Activated naive CD4-positive, alpha-beta T cell treated with anti-CD3 and anti-CD28 coated beads, Interleukin-2, amount 50 U/mL, for 16 hours (primary cell): ENCODE measurements around the gene CCDC85C.

Experiments
- DNase-seq: peaks from one replicate; pipeline ENCODE4 v3.0.0-alpha.2; 2020

CCDC85C gene

DNA sequence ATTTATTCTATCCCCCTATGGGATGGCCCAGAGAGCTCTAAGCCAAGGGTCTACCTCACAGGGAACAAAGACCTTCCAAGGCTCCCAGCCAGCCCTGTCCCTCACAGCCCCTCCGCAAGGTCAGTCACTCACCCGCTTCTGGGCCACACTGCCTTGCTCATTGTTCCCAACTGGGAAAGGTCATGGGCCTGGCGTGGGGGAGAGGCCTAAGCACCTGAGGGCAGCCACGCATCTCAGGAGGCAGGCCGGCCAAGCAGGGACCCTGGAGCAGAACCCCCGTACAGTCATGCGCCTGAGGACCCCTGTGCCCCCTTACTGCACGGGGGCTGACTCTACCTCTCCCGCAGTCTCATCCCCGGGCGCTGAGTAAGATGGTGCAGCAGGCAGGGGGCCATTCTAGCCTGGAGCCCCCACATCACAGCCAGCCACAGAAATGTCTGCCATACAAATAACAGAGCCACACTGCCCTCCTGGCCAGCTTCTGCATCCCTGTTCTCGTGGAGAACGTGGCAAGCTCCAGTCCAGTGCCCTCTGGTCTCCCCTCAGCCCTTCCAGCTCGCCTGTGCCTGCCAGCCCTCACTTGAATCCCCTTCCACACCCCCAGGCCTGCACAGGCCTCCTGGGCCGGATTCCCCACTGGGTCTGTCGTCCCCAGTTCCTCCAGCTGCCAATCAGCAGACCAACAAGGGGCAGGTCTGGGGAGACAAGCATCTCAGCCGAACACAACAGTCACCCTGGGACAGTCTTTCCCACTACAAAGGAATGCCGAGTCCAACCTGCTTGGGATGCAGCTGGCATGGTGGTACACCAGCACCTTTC lies 16.3 kb downstream of the CCDC85C start:
- DNase-seq = no peak

DNA sequence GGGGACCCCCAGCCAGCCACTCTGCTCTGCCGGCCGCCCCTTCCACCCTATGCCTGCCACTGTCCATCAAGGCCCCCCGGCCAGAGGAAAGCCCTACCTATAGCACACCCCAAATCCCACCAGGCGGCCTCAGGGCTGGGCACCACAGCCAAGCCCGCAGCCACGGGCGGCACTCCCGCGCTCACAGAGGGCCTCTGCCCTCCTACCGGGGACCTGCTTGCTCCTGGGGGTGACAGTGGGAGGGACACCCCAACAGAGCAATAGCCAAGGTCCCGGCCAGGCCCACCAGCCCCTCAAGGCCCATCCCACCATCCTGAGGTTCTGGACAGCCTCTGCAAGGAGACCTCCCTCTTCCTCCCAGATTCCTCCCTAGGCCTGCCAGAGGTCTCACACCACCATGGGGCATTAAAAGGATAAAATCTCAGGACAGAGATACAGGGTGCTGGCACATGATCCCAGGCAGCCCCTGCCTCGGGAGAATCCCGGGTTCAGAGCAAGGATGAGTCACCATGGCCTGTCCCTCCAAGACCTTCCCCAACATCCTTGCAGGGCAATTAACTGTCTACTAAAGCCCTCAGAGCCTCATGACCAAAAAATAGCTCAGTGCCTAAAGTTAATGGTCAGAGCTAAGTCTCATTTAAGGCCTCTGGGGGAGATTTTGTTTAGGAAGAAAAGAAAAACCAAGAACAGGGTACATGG lies 17.1 kb downstream of the CCDC85C start:
- no peak for DNase-seq

DNA sequence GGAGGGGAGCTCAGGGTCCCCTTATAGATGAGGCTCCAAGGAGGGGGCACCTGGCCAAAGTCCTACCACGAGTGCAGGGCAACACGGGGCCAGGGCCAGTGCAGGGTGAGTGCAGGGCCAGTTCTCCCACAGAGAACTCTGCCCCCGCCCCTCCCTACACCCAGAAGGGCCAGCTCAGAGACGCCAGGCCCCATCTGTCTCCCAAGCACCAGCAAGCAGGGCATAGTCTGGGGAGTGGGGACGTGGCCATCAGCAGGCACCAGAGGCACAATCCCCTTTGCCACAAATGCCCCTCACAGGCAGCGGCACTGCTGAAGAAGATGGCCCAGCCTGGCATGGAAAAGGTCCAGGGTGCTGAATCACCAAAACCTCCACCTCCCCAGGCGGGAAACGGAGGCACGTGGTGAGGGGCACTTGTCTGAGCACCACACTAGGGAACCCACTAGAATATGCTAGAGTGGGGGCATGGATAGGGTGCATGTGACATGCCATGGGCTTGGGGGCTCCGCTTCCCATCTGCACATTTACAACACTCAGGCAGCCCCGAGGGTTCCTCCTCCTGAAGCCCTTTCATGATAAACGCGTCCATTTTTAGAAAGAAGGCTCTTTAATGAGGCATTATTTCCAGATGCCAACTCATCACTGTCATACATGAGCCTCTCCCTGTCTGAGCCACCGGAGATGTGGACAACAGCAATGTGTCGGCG lies 17.8 kb downstream of the CCDC85C start:
- DNase-seq = no peak

DNA sequence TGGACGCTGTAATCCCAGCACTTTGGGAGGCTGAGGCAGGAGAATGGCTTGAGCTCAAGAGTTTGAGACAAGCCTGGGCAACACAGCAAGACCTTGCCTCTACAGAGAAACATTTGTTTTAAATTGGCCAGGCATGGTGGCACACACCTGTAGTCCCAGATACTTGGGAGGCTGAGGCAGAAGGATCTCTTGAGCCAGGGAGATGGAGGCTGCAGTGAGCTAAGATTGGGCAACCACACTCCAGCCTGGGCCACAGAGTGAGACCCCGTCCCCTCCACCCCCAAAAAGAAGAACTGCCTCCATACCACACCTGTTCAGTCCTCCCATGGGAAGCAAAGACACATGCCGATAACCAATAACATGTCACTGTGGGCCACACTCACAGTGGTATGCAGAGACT lies 19.2 kb downstream of the CCDC85C start:
- DNase-seq = no peak

DNA sequence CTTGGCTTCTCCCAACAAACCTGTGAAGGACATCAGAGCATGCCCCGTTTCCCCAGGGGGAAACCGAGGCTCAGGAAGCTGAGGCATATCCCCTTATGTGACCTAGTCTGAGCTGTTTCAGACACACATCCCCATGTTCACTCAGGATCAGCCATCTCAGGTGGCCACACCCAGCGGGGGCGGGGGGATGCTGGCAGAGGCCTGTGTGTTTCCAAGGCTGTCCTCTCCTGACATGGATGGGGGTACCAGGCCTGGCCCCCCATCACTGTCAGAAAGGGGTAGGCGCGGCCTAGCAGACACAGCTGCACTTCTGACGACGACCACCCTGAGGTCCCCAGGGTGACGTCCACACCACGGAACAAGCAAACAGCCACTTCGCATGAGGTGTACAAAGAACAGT lies 22.1 kb downstream of the CCDC85C start:
- no peak for DNase-seq

DNA sequence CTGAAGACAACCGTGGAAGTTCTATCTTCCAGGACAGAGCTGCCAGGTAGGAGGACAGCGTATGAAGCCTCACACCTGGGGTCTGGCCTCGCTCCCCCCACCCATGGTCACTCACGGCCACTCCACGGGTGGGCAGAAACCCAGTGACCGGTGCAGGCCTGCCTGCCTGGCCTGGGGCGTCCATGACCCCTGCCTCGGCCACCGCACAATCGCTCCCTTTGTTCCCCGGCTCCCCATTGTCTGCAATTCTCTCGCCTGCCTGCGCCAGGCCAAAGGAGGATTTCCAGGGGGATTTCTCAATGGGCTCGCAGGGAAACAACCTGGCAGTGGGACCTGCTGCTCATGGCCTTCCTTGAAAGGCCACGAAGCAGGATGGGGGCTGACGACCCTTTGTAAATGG lies 22.6 kb downstream of the CCDC85C start:
- no peak for DNase-seq

DNA sequence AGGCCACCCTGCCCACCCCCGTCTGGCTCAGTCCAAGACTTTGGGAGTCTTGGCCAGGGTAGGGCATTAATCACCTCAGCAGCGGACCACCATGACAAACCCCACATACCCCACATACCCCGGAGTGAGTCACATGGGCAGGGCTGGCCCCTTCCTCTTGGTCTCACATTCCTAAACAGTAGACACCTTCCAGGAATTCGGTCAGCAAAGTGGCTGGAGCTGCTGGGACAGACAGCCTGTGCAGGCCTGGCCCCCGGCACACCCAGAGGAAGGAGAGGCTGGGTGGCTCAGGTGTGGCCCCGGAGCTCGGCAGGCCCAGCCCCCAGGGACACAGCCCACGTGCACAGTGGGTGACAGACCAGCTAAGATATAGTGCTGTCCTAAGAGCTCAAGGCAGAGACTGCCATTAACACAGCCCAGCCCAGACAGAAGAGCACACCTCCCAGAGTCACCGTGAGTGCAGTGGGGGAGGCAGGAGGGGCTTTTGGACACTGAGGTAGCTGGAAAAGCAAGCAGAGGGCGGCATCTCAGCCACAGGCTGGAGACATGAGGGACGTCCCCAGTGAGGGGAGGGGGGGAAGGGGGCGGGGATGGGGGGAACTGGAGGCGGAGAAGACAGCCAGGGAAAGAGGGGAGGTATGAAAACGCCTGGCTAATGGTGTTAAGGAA lies 24.0 kb downstream of the CCDC85C start:
- DNase-seq = no peak

DNA sequence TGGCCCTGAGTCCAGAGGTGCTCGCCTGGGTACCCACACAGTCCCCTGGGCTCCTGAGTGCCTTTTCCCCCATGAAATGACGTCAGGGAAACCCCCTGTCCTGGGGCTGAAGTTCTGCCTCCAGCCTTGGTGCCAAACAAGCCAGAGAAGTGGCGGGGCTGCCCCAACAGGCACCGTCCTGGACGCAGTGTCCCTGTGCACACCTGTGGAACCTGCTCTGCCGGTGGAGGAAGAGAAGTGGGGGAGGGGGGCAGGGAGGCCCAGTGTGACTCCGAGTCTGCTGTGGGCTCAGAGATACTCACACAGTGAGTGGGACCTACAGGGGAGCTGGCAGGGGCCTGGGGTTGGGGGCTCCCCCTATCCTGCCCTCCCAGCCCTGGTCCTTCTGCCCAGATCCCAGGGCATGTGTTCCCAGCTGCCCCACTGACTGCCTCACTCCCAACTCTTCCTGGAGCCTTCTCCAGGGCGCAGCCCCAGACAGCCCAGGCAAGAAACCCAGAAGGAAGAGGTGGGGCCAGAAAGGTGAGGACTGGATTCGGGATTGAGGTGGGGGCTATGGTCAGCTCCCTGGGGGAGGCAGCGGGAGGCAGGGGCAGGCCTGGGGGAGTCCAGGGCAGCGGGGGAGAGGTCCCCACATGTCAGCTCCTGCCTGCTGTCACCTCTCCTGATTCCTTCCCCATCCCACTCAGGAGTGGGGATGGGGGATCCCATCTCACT lies 24.7 kb downstream of the CCDC85C start:
- DNase-seq = no peak

DNA sequence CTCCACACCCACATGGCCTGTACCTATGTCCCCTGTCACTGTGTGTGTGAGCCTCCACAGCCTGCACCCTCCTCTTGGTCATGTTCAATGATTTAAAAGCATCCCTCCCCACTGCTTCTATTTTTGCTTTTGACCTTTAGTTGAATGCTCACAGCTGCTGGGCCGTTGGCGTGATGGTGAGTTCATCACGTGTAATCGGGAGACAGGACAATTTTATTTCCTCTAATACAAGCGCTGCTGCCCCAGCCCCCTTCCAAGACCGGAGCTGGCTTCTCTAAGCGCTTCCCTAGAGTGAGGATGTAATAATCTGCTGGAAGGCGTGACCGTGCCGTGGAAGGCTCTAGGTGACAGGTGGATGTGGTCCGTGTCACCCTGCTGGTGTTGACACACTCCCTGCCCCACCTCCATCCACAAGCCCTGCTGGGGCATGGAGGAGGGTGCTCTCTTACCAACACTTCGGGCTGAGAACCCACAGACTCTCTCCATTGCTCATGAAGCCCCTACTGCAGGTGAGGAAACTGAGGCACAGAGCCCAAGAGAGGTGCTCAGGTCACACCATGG lies 25.4 kb downstream of the CCDC85C start:
- DNase-seq = no peak

DNA sequence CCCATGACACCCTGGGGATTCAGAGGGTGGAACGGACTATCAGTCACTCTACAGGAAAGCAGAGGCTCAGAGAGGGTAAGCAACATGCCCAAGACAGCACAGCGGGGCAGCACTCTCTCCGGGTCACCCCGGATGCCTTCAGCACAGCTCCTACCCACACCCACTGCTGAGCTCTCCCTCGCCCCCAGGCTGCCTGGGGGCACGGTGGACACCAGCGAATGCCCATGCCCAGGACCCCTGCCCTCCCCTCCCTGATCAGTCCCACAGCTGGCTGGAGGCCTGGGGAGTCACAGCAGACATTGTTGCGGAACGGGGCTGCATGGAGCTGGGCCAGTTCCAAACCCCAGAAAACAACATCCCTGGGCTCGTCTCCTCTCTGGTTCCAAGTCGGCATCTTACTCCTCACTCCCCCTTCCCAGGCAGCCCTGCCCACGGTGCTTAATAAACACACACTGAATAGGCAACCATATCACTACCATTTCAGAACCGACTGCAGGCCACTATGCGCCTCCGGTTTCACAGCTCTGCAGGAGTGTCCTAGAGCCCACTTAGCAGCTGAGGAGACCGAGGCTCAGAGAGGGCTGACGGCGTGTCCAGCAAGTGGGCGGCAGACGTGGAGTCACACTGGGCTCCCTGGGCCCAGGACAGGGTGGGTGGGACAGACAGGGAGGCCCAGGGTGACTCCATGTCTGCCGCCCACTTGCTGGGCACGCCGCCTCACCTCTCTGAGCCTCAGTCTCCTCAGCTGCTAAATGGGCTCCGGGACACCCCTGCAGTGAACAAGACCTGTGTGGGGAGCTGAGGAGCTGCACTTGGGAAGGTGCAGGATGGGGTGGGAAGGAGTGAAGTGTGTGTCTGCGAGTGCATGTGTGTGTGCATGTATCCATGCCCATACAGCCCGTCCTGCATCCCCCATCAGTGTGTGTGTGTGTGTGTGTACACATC lies 27.0 kb downstream of the CCDC85C start:
- no peak for DNase-seq

DNA sequence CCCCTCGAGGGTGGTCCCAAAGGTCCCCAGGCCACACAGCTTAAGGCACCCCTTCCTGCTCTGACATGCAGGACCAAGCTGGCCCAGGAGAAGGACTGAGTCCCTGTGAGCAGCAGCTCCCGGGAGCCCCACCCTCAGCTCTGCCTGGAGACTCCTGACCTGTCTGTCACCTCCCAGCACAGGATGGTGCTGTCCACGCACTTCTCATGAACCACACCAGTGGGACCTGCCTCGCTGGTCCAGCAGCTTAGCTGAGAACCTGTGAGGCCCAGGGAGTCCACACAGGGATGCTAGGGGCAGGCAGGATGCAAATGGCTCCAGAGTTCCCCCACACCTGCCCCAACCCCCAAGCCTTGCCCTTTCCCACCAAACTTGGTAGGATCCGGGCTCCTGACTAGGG lies 27.7 kb downstream of the CCDC85C start:
- DNase-seq = no peak

DNA sequence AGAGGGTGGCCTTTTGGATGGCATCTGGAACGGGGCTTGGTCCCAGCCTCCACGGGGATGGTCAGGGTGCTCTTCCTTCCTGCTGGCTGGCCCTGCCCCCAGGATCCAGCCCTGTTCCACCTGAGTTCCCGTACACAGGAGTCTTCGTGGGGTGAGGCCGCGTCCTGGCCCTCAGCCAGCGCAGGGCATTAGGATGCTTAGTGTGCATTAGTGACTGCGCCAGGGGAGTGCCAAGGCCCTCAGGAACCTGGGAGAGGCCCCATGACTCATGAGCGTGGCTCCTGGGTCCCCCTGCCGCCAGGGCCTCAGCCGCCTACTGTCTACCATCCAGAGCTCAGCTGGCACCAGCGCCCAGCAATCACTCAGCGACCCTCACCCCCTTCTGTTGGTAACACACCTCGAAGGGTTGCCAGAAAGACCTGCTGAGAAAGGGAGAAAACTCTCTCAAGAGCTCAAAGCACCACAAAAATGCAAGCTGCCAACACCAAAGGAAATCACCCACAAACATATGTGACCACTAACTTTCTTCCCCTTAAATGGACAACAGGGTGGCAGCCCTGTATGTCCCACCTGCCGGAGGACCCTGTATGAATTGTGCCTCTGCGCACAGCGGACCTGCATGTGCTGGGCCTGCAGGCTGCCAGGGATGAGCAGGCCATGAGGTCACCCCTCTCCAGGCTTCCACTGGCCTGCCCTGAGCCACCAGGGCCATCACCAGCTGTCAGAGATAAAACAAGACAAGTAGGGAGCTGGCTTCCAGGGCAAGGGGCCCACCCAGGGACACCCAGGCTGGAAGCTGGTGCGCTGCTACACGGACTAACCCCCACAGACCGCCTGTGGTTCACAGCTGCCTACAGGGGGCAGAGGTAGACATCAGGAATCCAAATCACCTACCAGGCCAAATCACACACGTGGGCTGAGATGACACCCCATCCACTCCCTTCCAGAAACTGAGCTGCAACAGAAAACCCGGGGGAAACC lies 28.7 kb downstream of the CCDC85C start:
- no peak for DNase-seq

DNA sequence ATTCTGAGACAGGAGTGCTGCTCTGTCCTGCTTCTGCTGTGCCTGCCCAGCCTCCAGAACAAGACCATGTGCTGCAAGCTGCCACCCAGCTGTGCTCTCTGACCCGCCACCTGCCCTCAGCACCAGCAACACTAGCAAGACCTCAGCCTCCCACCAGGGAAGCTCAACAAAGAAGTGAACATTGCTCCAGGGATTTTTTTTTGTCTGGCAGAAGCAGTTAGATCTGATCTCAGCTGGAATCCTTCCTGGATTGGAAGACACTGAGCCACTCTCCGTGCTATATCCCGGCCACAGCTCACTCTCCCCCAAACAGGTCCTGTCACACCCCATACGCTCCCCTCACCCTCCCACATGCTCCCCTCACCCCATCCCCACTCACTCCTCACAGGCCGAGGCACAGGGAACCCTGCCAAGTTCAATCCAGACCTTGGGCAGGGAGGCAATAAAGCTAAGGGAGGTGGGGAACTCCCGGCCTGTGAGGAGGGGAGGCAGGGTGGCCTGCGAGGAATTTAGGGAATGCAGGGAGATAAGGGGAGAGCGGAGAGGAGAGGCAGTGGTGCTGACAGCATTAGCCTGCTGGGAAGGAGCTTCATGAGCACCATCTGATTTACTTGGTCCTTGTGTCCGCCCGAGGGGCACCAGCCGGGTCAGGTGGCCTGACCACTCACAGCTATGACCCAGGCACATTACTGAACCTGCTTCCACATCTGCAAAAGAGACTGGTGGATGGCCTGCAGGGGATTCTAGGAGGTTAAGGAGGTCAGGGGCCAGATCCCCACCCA lies 29.7 kb downstream of the CCDC85C start:
- DNase-seq = no peak

DNA sequence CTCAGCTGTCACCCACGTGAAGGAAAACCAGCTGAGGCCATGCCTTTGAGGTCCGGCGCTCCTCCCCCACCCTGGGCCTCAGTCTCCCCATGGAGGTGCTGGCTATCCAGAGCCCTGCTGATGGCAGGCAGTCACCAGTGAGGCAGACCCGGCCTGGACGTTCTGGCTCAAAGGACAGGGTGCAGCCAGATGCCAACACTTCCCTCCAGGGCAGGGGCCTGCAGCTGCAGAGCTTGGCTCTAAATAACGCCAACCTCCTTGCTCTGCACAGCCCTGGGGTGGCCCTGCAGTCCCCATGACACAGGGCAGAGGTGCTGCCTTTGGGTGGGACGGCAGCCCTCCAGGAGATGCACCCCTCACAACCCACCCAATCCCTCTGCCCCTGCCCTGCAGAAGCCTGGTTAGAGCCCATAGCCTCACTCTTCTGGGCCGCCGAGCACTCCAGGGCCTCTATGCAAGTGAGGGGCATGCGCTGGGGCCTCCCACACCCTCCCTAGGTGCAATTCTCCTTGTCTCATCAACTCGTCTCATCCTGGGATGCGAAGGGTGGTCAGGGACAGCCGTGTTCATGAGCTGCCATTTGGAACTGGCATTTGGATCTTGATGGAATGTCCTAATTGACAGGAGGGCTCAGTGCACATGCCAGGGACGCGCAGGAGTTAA lies 30.4 kb downstream of the CCDC85C start:
- no peak for DNase-seq

DNA sequence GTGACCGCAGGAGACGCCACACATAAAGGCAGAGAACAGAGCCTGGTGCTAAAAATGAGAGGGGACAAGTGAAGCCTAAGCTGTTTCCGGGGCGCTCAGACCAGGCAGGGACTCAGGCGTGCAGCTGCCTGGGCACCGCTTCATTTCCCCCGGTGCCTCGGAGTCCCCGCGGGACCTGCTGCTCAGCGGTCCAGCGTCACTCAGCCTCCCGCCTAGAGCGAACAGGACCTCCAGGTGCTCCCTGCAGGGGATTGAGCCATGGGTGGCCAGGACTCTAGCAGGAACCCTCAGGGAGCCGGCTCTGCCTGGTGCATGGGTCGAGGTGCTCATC lies 31.0 kb downstream of the CCDC85C start:
- no peak for DNase-seq

DNA sequence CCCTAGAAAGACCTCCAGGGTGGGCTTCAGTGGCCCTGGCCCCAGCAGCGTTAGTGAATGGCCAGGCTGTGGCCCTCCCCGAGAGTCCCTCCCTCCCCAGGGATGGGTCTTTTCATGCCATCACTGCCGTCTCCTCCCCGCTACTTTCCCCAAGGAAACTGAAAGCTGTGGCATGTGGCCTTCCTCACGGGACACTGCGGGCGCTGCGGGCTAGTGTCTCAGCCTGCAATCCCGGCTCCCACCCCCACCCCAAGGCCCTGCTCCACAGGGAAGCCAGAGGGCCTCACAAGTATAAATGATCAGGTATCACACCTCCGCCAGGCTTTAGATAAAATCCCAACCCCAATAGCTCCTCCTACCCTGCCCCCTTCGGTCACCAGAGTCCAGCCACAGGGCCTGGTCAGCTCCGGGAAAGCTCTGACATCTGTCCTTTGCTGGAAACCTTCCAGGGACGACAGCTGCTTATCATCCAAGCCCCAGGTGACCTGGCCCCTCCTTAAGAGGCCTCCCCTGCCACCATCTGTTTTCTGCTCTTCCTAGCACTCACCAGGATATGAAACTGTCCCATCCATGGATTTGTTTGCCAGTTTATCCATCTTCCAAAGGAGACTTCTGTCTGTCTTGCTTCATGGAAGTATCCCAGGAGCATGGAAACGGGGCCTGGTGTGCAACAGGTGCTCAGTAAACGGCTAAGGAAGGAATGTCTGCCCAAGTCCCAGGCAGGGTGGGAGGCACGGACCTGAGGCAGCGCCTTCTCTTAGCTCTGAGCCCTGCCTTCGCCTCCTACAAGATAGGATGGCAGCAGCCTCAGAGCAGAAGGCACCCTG lies 31.6 kb downstream of the CCDC85C start:
- no peak for DNase-seq

DNA sequence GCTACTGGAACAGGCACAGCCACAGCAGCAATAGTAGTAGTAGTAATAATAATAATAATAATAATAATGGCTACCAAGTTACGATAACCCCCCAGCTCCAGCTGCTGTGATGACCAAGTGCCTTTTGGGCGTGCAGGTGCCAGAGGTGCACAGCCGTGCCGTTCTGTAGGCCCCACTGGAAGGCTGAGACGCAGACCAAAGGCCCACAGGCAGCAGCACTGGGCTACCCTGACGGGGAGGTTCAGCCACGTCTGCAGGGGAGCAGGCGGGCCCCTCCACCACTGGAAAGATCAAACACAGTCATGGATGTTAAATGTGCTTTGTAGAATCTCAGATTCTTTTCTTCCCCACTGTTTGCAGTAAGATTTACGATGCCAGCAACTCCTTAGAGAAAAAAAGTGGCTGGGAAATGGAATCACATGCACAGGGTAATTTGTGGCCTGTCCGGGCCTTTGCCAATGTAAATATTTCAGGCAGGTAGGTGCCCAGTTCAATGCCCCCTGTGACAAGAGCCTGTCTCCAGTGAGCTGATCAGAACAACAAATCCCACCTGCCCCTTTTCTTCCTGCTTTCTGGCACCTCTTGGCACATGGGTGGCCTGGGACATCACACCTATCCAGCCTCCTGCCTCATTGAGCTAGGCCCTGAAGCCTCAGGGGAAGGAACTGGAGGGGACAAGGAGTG lies 32.6 kb downstream of the CCDC85C start:
- DNase-seq = no peak
